ENCODE measurements around the gene IL1F10. TPM values are rescaled to one million over a fixed set of nuclear protein-coding genes. Genes with fewer than 3 reads are reported as not detected.

The IL1F10 gene
- total and polyA plus RNA-seq, 2 of the 8 experiments (the other 6 are each of a cell fraction or from before 2014, with no cell fraction given) = not detected

DNA sequence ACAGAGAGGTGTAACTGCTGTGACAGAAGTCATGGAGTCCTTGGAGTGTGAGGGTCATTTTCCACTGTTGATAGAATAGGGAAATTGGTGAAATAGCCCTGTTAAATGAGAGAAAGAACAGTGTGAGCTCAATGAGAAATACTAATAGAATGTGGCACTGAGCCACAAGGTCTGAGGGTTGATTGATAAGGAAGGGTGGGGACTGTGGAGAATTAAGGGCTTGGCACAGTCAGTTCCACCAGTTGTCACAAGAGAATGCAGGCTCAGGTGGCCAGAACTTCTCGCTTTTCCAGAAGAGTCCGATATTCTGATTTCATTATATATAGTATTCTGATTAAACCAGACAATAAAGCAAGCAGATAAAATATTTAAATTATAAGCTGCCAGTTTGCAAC is 50.5 kb downstream of the IL1F10 start:
- CTCF ChIA-PET (ENCODE audit: partially characterized antibody) = interaction anchor here (0.5 to 10.3 kb wide), 5 partner anchors 20 to 74 kb away, joined by 3 to 71 read pairs (median 4); no protein-coding TSS in a partner anchor
- TF ChIP-seq KDM5A (IDR thresholded peaks at IDR 0.05; ENCODE audit: low read length) (no peak), KDM1A (IDR thresholded peaks at IDR 0.05; ENCODE audit: borderline replicate concordance, low read length) (no peak), SUZ12 (IDR thresholded peaks at IDR 0.05; ENCODE audit: low read length) (no peak), HDAC6 (IDR thresholded peaks at IDR 0.05; ENCODE audit: low read depth, low read length) (no peak), SIRT6 (IDR thresholded peaks at IDR 0.05; ENCODE audit: low read length) (no peak), EP300 (IDR thresholded peaks at IDR 0.05; ENCODE audit: borderline replicate concordance in 1 of 2, low read depth in 2 of 2, low read length in 2 of 2) (no peak), CREB1 (IDR thresholded peaks at IDR 0.05) (no peak), ATF2 (IDR thresholded peaks at IDR 0.05; ENCODE audit: low read length) (no peak), EZH2 (IDR thresholded peaks at IDR 0.05; ENCODE audit: low read depth, low read length, severe bottlenecking) (no peak), SP2 (IDR thresholded peaks at IDR 0.05; ENCODE audit: low read length) (no peak)
- TF ChIP-seq, protein P1, sequence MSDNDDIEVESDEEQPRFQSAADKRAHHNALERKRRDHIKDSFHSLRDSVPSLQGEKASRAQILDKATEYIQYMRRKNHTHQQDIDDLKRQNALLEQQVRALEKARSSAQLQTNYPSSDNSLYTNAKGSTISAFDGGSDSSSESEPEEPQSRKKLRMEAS (IDR thresholded peaks at IDR 0.05) = no peak

More for the DNA sequence above, 50.5 kb downstream of the IL1F10 start:
- POLR2A ChIA-PET (ENCODE audit: partially characterized antibody) = no interaction called here
- no peak overlapping the region for H3K4ac ChIP-seq (replicated peaks; ENCODE audit: insufficient read length, low read depth, low read length)
- H2AK5ac ChIP-seq (ENCODE audit: low read depth, low read length) = no peak overlapping the region
- H3K14ac ChIP-seq (ENCODE audit: insufficient read length) = no peak overlapping the region
- H3K4me1 ChIP-seq (replicated peaks in 1 of 4; ENCODE audit: control insufficient read depth in 3 of 4, insufficient read depth in 4 of 4, low read length in 3 of 4) = no peaks in the 10 kb centered on the region
- no peak overlapping the region for H3K23ac ChIP-seq (ENCODE audit: insufficient read length)
- H2BK12ac ChIP-seq (ENCODE audit: low read depth, low read length) = no peak overlapping the region
- no peak overlapping the region for H3K56ac ChIP-seq (replicated peaks; ENCODE audit: insufficient read length, low read depth, low read length)
- H4K20me1 ChIP-seq (replicated peaks in 1 of 2; ENCODE audit: control insufficient read depth in 1 of 2, insufficient read depth in 2 of 2, low read length in 2 of 2) = peaks cover 0 to 2% of the 10 kb centered on the region in 2 experiments
- no peak overlapping the region for H4K8ac ChIP-seq (ENCODE audit: extremely low read depth, insufficient read depth, low read length)
- H2AFZ ChIP-seq (ENCODE audit: low read length) = no peak overlapping the region
- no peak overlapping the region for H2BK120ac ChIP-seq (replicated peaks; ENCODE audit: low read depth, low read length)
- no peaks in the 10 kb centered on the region for H3K79me2 ChIP-seq (ENCODE audit: control insufficient read depth in 1 of 2, insufficient read depth in 2 of 2, low read length in 2 of 2)
- H3K4me2 ChIP-seq (ENCODE audit: insufficient read depth in 1 of 2, low read depth in 2 of 2, low read length in 2 of 2) = no peak overlapping the region
- no peak overlapping the region; a peak in 1 of 8 replicates for H3K4me3 ChIP-seq (ENCODE audit: extremely low read depth in 1 of 4, insufficient read depth in 2 of 4, low read depth in 3 of 4, low read length in 4 of 4)
- H4K5ac ChIP-seq (ENCODE audit: insufficient read length, low read depth, low read length) = no peak overlapping the region
- no peak overlapping the region for H3K18ac ChIP-seq (ENCODE audit: extremely low read depth, low read length)
- H3K79me1 ChIP-seq (ENCODE audit: low read depth, low read length) = no peaks in the 10 kb centered on the region
- no peaks in the 10 kb centered on the region for H3K23me2 ChIP-seq (ENCODE audit: low read depth, low read length)
- H2BK15ac ChIP-seq (ENCODE audit: low read length) = no peak overlapping the region
- H3K27ac ChIP-seq (ENCODE audit: low read depth, low read length) = no peak overlapping the region
- H4K91ac ChIP-seq (replicated peaks; ENCODE audit: insufficient read length, low read length) = no peak overlapping the region
- no peaks in the 10 kb centered on the region for H3K27me3 ChIP-seq (replicated peaks in 1 of 4; ENCODE audit: control insufficient read depth in 3 of 4, extremely low read depth in 1 of 4, insufficient read depth in 3 of 4, low read length in 3 of 4)
- FAIRE-seq (no peak), DNase-seq (ENCODE audit: low read depth in 1 of 2, low spot score in 2 of 2) (no peak)
- no peak overlapping the region for H3K9ac ChIP-seq (replicated peaks in 1 of 4; ENCODE audit: extremely low read depth in 1 of 4, low read depth in 3 of 4, low read length in 3 of 4)
- 95% methylated on average over 2 of the region's 2 CpGs; no CpG with 5 or more reads in 1 of the 2 experiments for WGBS, 2 experiments (ENCODE audit: extremely low coverage in 1 of 2, insufficient coverage in 1 of 2, insufficient read length in 1 of 2, insufficient replicate concordance in 2 of 2, low coverage in 1 of 2, low lambda C conversion rate in 2 of 2, missing lambda C conversion rate in 1 of 2)
- H3K36me3 ChIP-seq (ENCODE audit: control insufficient read depth in 2 of 4, insufficient read depth in 4 of 4, low read length in 3 of 4) = no peaks in the 10 kb centered on the region
- no peak overlapping the region for H2BK5ac ChIP-seq (ENCODE audit: low read depth, low read length)
- no peak overlapping the region for H2BK20ac ChIP-seq (ENCODE audit: low read length)
- no peaks in the 10 kb centered on the region for H3K9me3 ChIP-seq (ENCODE audit: insufficient read depth in 2 of 2, low read depth in 1 of 2, low read length in 1 of 2)
